ENCODE data around the gene LEF1. TPM values are rescaled to one million over a fixed set of nuclear protein-coding genes. Genes with fewer than 3 reads are reported as not detected.

The LEF1 gene
- polyA plus RNA-seq, 1 donor (not counting 4 experiments of a cell fraction or from before 2014, with no cell fraction given): 1.5 TPM

DNA sequence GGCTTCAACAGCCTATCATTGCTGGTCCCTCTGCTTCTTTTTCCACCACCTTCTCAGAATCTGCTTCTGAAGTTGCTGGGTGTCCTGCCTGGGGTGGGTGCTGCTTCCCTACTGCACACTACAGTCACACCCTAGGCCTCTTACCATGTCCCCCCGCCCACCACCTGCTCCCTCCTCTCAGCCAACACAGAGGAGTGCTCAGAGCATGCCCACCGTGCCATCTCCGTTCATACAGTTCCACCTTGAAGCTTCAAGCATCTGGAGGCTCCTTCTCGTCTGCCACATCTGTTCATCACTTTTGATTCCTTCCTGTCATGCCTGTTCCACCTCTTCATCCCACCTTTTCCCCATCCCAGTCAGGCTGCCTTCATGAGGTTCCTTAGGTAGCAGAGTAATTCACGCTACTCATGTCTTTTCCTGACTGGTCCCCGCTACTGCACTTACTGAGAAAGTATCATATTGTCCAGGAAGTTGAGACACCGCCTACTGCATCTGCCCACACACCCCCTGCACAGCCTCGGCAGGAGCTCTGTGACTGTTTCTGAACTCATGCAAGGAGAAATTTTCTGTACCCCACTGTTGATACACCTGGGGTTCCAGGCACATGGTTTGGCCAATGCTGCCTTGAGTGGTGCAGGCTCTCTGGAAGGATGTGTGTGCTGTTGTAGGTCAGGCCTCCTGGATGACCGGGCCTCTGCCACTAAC is 139.6 kb downstream of the LEF1 start:
- TF ChIP-seq EZH2 (IDR thresholded peaks at IDR 0.05; ENCODE audit: low read length): no peak
- TF ChIP-seq, protein P1, sequence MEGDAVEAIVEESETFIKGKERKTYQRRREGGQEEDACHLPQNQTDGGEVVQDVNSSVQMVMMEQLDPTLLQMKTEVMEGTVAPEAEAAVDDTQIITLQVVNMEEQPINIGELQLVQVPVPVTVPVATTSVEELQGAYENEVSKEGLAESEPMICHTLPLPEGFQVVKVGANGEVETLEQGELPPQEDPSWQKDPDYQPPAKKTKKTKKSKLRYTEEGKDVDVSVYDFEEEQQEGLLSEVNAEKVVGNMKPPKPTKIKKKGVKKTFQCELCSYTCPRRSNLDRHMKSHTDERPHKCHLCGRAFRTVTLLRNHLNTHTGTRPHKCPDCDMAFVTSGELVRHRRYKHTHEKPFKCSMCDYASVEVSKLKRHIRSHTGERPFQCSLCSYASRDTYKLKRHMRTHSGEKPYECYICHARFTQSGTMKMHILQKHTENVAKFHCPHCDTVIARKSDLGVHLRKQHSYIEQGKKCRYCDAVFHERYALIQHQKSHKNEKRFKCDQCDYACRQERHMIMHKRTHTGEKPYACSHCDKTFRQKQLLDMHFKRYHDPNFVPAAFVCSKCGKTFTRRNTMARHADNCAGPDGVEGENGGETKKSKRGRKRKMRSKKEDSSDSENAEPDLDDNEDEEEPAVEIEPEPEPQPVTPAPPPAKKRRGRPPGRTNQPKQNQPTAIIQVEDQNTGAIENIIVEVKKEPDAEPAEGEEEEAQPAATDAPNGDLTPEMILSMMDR (optimal IDR thresholded peaks at IDR 0.05 in 1 of 3, IDR thresholded peaks at IDR 0.05 in 1 of 3, conservative IDR thresholded peaks at IDR 0.05 in 1 of 3; ENCODE audit: extremely low read depth in 1 of 3, insufficient read depth in 2 of 3, low read length in 3 of 3): no peak
- DNase-seq (ENCODE audit: low read depth, low spot score) (no peak), FAIRE-seq (no peak)
- H3K9ac ChIP-seq (ENCODE audit: control insufficient read depth, extremely low read depth, insufficient read depth, low read length): no peak overlapping the region
- no peaks in the 10 kb centered on the region for H3K9me3 ChIP-seq (ENCODE audit: control insufficient read depth, low read depth, low read length)
- H2AFZ ChIP-seq (ENCODE audit: control insufficient read depth, low read length): no peak overlapping the region
- no peaks in the 10 kb centered on the region for H3K79me2 ChIP-seq (ENCODE audit: control insufficient read depth, insufficient read depth, low read length)
- H4K20me1 ChIP-seq (ENCODE audit: control insufficient read depth, extremely low read depth, insufficient read depth, low read length): no peaks in the 10 kb centered on the region
- H3K4me3 ChIP-seq (ENCODE audit: control insufficient read depth in 2 of 3, extremely low read depth in 1 of 3, insufficient read depth in 2 of 3, low read depth in 1 of 3, low read length in 3 of 3): no peak overlapping the region
- dilution Hi-C loops (cut with MboI; ENCODE audit: extremely low pct_ligation_motif_present, low sequenced_read_pairs): no loop called here
- no peaks in the 10 kb centered on the region for H3K4me1 ChIP-seq (ENCODE audit: control insufficient read depth, extremely low read depth, insufficient read depth, low read length)
- H3K36me3 ChIP-seq (ENCODE audit: control insufficient read depth in 2 of 2, extremely low read depth in 1 of 2, insufficient read depth in 2 of 2, low read length in 2 of 2): peaks cover 2 to 3% of the 10 kb centered on the region in 2 experiments
- no peaks in the 10 kb centered on the region for H3K27me3 ChIP-seq (ENCODE audit: control insufficient read depth, extremely low read depth, insufficient read depth, low read length)
- no peaks in the 10 kb centered on the region for H3K9me1 ChIP-seq (ENCODE audit: control insufficient read depth, extremely low read depth, insufficient read depth, low read length)
- H3K27ac ChIP-seq (ENCODE audit: control insufficient read depth, insufficient read depth, low read length): no peak overlapping the region
- no peak overlapping the region for H3K4me2 ChIP-seq (ENCODE audit: control insufficient read depth, extremely low read depth, insufficient read depth, low read depth, low read length)

DNA sequence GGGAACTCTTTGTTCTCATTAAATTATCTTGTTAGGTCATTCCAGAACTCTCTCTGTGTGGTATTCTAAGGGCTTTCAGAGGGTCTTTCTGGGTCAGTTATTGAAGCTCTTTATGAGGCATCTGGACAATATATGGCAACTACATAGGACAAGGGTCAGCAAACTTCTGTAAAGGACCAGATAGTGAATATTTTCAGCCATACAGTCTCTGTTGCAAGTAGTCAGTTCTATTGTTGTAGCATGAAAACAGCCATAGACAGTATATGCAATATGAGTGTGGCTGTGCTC is 143.9 kb downstream of the LEF1 start:
- Histone ChIP-seq H3K27ac (ENCODE audit: control insufficient read depth, insufficient read depth, low read length) (no peak overlapping the region), H3K9me3 (ENCODE audit: control insufficient read depth, low read depth, low read length) (no peaks in the 10 kb centered on the region), H3K4me3 (ENCODE audit: control insufficient read depth in 2 of 3, extremely low read depth in 1 of 3, insufficient read depth in 2 of 3, low read depth in 1 of 3, low read length in 3 of 3) (no peak overlapping the region), H3K36me3 (ENCODE audit: control insufficient read depth in 2 of 2, extremely low read depth in 1 of 2, insufficient read depth in 2 of 2, low read length in 2 of 2) (peaks cover 5 to 8% of the 10 kb centered on the region in 2 experiments), H3K9me1 (ENCODE audit: control insufficient read depth, extremely low read depth, insufficient read depth, low read length) (no peaks in the 10 kb centered on the region), H4K20me1 (ENCODE audit: control insufficient read depth, extremely low read depth, insufficient read depth, low read length) (no peaks in the 10 kb centered on the region), H3K4me2 (ENCODE audit: control insufficient read depth, extremely low read depth, insufficient read depth, low read depth, low read length) (no peak overlapping the region), H2AFZ (ENCODE audit: control insufficient read depth, low read length) (no peak overlapping the region), H3K4me1 (ENCODE audit: control insufficient read depth, extremely low read depth, insufficient read depth, low read length) (no peaks in the 10 kb centered on the region), H3K27me3 (ENCODE audit: control insufficient read depth, extremely low read depth, insufficient read depth, low read length) (no peaks in the 10 kb centered on the region), H3K9ac (ENCODE audit: control insufficient read depth, extremely low read depth, insufficient read depth, low read length) (no peak overlapping the region), H3K79me2 (ENCODE audit: control insufficient read depth, insufficient read depth, low read length) (no peaks in the 10 kb centered on the region)
- no peak for FAIRE-seq
- no peak for TF ChIP-seq EZH2 (IDR thresholded peaks at IDR 0.05; ENCODE audit: low read length)
- no peak for DNase-seq (ENCODE audit: low read depth, low spot score)
- dilution Hi-C loops (cut with MboI; ENCODE audit: extremely low pct_ligation_motif_present, low sequenced_read_pairs): no loop called here
